SK-N-SH (cell line): ENCODE measurements around the gene PDF. TPM values are rescaled to one million over a fixed set of nuclear protein-coding genes. Genes with fewer than 3 reads are reported as not detected.

Experiments used
- CTCF ChIA-PET: fragments of 300-600, 350-600 bp; formaldehyde crosslinking; extraction: SDS; loops from one replicate; lab custom pipeline; 2021; lab: Yijun Ruan, JAX
- POLR2A ChIA-PET: fragments of 350-600 bp; sonication (Branson Sonifier 250); formaldehyde crosslinking; extraction: SDS; loops from one replicate; lab custom pipeline; 2020; ENCODE audit warnings: antibody characterized with exemption, inconsistent platforms; lab: Yijun Ruan, JAX
- DNase-seq: peaks from one replicate; pipeline ENCODE4 v3.0.0; 2012
- H2AFZ ChIP-seq: fragments of 200-600 bp; sonication (generic); 2 replicates; pipeline ENCODE4 v1.8.1; 2016; ENCODE audit warnings: antibody characterized with exemption, mild to moderate bottlenecking, low read depth
- H3F3A ChIP-seq: fragments of 200-600 bp; sonication (generic); replicated peaks from 2 replicates; pipeline ENCODE3; 2016; ENCODE audit warnings: antibody characterized with exemption, mild to moderate bottlenecking; ENCODE audit not compliant: insufficient read depth
- H3K27ac ChIP-seq, 2 experiments: fragments of 200-500 bp in 1 of 2; fragments of 200-600 bp in 1 of 2; sonication (Bioruptor generic) in 1 of 2; sonication (generic), shearing (Covaris generic) in 1 of 2; 2 replicates each; pipeline versions ENCODE4 v1.5.1 to v1.6.1; 2014 to 2016; ENCODE audit warnings: low read depth in 2 of 2, inconsistent platforms in 1 of 2, low read length in 1 of 2, mild to moderate bottlenecking in 1 of 2, mixed read lengths in 1 of 2
- H3K27me3 ChIP-seq: fragments of 200-600 bp; sonication (generic), shearing (Covaris generic); 2 replicates; pipeline ENCODE4 v1.6.1; 2016; ENCODE audit warnings: mixed run types; ENCODE audit not compliant: insufficient read depth
- H3K36me3 ChIP-seq, 2 experiments: fragments of 200-500 bp in 1 of 2; fragments of 200-600 bp in 1 of 2; sonication (Bioruptor generic) in 1 of 2; sonication (generic) in 1 of 2; replicated peaks in 1 of 2; 2 replicates each; pipeline versions ENCODE3 to v1.5.1; 2014 to 2016; ENCODE audit warnings: low read length in 1 of 2, mild to moderate bottlenecking in 1 of 2; ENCODE audit not compliant: insufficient read depth in 2 of 2, control insufficient read depth in 1 of 2
- H3K4me1 ChIP-seq, 2 experiments: fragments of 200-500 bp in 1 of 2; fragments of 200-600 bp in 1 of 2; sonication (Bioruptor generic) in 1 of 2; sonication (generic), shearing (Covaris generic) in 1 of 2; 2 replicates each; pipeline versions ENCODE4 v1.5.1 to v1.6.1; 2014 to 2016; ENCODE audit warnings: low read depth in 1 of 2, low read length in 1 of 2, mixed run types in 1 of 2; ENCODE audit not compliant: insufficient read depth in 2 of 2, control insufficient read depth in 1 of 2
- H3K4me2 ChIP-seq: fragments of 200-600 bp; sonication (generic), shearing (Covaris generic); 2 replicates; pipeline ENCODE4 v1.6.1; 2017; ENCODE audit warnings: mixed run types
- H3K4me3 ChIP-seq, 2 experiments: fragments of 200-500 bp in 1 of 2; fragments of 200-600 bp in 1 of 2; sonication (Bioruptor generic) in 1 of 2; sonication (generic), shearing (Covaris generic) in 1 of 2; 2 replicates each; pipeline versions ENCODE4 v1.5.1 to v1.8.1; 2014 to 2016; ENCODE audit warnings: low read depth in 2 of 2, inconsistent platforms in 1 of 2, low read length in 1 of 2, mild to moderate bottlenecking in 1 of 2, mixed read lengths in 1 of 2, moderate library complexity in 1 of 2
- H3K79me2 ChIP-seq: fragments of 200-600 bp; sonication (generic); 2 replicates; pipeline ENCODE4 v1.8.1; 2017; ENCODE audit warnings: mild to moderate bottlenecking; ENCODE audit not compliant: insufficient read depth
- H3K9ac ChIP-seq: fragments of 200-600 bp; sonication (generic); 2 replicates; pipeline ENCODE4 v1.6.1; 2017; ENCODE audit warnings: mixed run types
- H3K9me2 ChIP-seq: fragments of 200-600 bp; sonication (generic); 2 replicates; pipeline ENCODE4 v1.6.1; 2017; ENCODE audit warnings: mixed run types
- H3K9me3 ChIP-seq: fragments of 200-600 bp; sonication (generic); 2 replicates; pipeline ENCODE4 v1.6.1; 2017; ENCODE audit warnings: mixed run types, mild to moderate bottlenecking, moderate library complexity
- H4K20me1 ChIP-seq: fragments of 200-600 bp; sonication (generic); 2 replicates; pipeline ENCODE4 v1.6.1; 2017; ENCODE audit warnings: mild to moderate bottlenecking, mixed run types; ENCODE audit not compliant: insufficient read depth
- CHD2 ChIP-seq: fragments of 150-350 bp; IDR thresholded peaks from 2 replicates; pipeline ENCODE4 v1.6.1; 2018; ENCODE audit warnings: low read length; ENCODE audit not compliant: partially characterized antibody
- CTCF ChIP-seq: fragments of 200-600 bp; sonication (generic); IDR thresholded peaks from 2 replicates; pipeline ENCODE4 v1.6.1; 2017; ENCODE audit warnings: antibody characterized with exemption, mild to moderate bottlenecking, moderate library complexity
- ELF1 ChIP-seq: IDR thresholded peaks from 2 replicates; pipeline ENCODE4 v1.4.0; 2012
- EP300 ChIP-seq, 2 experiments: IDR thresholded peaks; 2 replicates each; pipeline versions ENCODE4 v1.4.0 to v1.6.1; 2012; ENCODE audit warnings: borderline replicate concordance in 1 of 2, low read depth in 1 of 2, low read length in 1 of 2
- EZH2phosphoT487 ChIP-seq: fragments of 200-600 bp; sonication (generic); IDR thresholded peaks from 2 replicates; pipeline ENCODE4 v1.6.1; 2017; ENCODE audit warnings: low read depth, mixed run types, mild to moderate bottlenecking, antibody characterized with exemption, moderate library complexity, borderline replicate concordance
- FOXJ3 ChIP-seq: sonication (generic); formaldehyde crosslinking; IDR thresholded peaks from 2 replicates; pipeline ENCODE4 v1.5.1; 2020; ENCODE audit warnings: mild to moderate bottlenecking, missing genetic modification reagents
- FOXM1 ChIP-seq: IDR thresholded peaks from 2 replicates; pipeline ENCODE4 v1.4.0; 2012; ENCODE audit warnings: low read depth, mild to moderate bottlenecking
- GATA2 ChIP-seq: sonication (generic); formaldehyde crosslinking; IDR thresholded peaks from 2 replicates; pipeline ENCODE4 v1.5.0; 2020; ENCODE audit warnings: mild to moderate bottlenecking, missing genetic modification reagents
- MXI1 ChIP-seq: IDR thresholded peaks from 2 replicates; pipeline ENCODE4 v1.6.1; 2012; ENCODE audit warnings: mild to moderate bottlenecking, low read depth, low read length, improper control_type of control experiment
- POLR2AphosphoS5 ChIP-seq: IDR thresholded peaks from 2 replicates; pipeline ENCODE4 v1.6.1; 2012; ENCODE audit warnings: low read depth, low read length
- RAD21 ChIP-seq: IDR thresholded peaks from 2 replicates; pipeline ENCODE4 v1.6.1; 2012; ENCODE audit warnings: mild to moderate bottlenecking, low read length
- RCOR1 ChIP-seq: fragments of 150-350 bp; IDR thresholded peaks from 2 replicates; pipeline ENCODE4 v1.6.1; 2017; ENCODE audit warnings: antibody characterized with exemption, low read length
- REST ChIP-seq: IDR thresholded peaks from 2 replicates; pipeline ENCODE4 v1.6.1; 2012; ENCODE audit warnings: mild to moderate bottlenecking, low read depth, low read length, moderate library complexity
- RFX5 ChIP-seq: IDR thresholded peaks from 2 replicates; pipeline ENCODE4 v1.6.1; 2012; ENCODE audit warnings: mild to moderate bottlenecking, improper control_type of control experiment, low read length
- RXRA ChIP-seq: IDR thresholded peaks from 2 replicates; pipeline ENCODE4 v1.4.0; 2012; ENCODE audit warnings: low read depth, mild to moderate bottlenecking, borderline replicate concordance
- SIN3A ChIP-seq: IDR thresholded peaks from 2 replicates; pipeline ENCODE4 v1.6.1; 2012; ENCODE audit warnings: low read depth, mild to moderate bottlenecking, low read length, moderate library complexity, borderline replicate concordance
- SMC3 ChIP-seq: IDR thresholded peaks from 2 replicates; pipeline ENCODE4 v1.6.1; 2012; ENCODE audit warnings: low read depth, low read length, improper control_type of control experiment
- TAF1 ChIP-seq: IDR thresholded peaks from 2 replicates; pipeline ENCODE4 v1.6.1; 2012; ENCODE audit warnings: low read depth, mild to moderate bottlenecking, low read length, moderate library complexity, borderline replicate concordance
- TCF12 ChIP-seq: IDR thresholded peaks from 2 replicates; pipeline ENCODE4 v1.4.0; 2012
- TEAD4 ChIP-seq: IDR thresholded peaks from 2 replicates; pipeline ENCODE4 v1.4.0; 2012; ENCODE audit warnings: mild to moderate bottlenecking, borderline replicate concordance; ENCODE audit not compliant: insufficient read depth
- YY1 ChIP-seq: IDR thresholded peaks from 2 replicates; pipeline ENCODE4 v1.4.0; 2012; ENCODE audit warnings: low read depth, mild to moderate bottlenecking
- WGBS: methylation state at CpG from one replicate; pipeline ENCODE4 v1.1.6; 2017; ENCODE audit warnings: low lambda C conversion rate; 5-methylcytosine and 5-hydroxymethylcytosine counted together
- polyA plus RNA-seq, 3 experiments: library from polyadenylated mRNA; depleted of rRNA; stranded (reverse); fragments of >200 nt; gene quantifications; 2 replicates each; pipeline ENCODE4 v1.2.3, GENCODE V29; 2012

Gene PDF
- polyA plus RNA-seq, 1 of the 3 experiments (the other 2 are of a cell fraction) = 22.0 TPM

- H3K9ac ChIP-seq = no peak overlapping the region
- peaks cover 87% of the 10 kb centered on the region for H3K79me2 ChIP-seq
- no peak overlapping the region for H3K4me2 ChIP-seq
- peak overlapping the region in 1 of 2 experiments; percentile 40; a peak in 1 of 4 replicates for H3K27ac ChIP-seq
- TF ChIP-seq SIN3A (no peak), TAF1 (no peak), CHD2 (no peak), MXI1 (no peak), RFX5 (no peak)
- H3K4me1 ChIP-seq = peaks cover 11 to 38% of the 10 kb centered on the region in 2 experiments
- 69% methylated on average over 10 of the region's 10 CpGs for WGBS
- ChIA-PET CTCF (interaction anchor here (0.6 to 1.0 kb wide), 3 partner anchors 15 to 477 kb away, joined by 3 read pairs; partner anchors contain the start of gene NIP7), POLR2A (interaction anchor here (1.4 kb wide), 1 partner anchor 13 kb away, joined by 7 read pairs; no protein-coding TSS in a partner anchor)
- H3F3A ChIP-seq = peaks cover 19% of the 10 kb centered on the region
- peaks cover 59 to 71% of the 10 kb centered on the region in 2 experiments for H3K36me3 ChIP-seq
- H3K4me3 ChIP-seq = no peak overlapping the region
- peaks cover 71% of the 10 kb centered on the region for H4K20me1 ChIP-seq
- H3K9me3 ChIP-seq = no peaks in the 10 kb centered on the region
- no peaks in the 10 kb centered on the region for H3K27me3 ChIP-seq
- no peaks in the 10 kb centered on the region for H3K9me2 ChIP-seq
- no peak for DNase-seq
- H2AFZ ChIP-seq = no peak overlapping the region
Observed at GRCh38 chr16:69324585-69325253, 5.7 kb downstream of the PDF start.

- Histone ChIP-seq H3F3A (peaks cover 19% of the 10 kb centered on the region), H3K9me2 (no peaks in the 10 kb centered on the region), H3K4me2 (no peak overlapping the region), H3K9ac (no peak overlapping the region), H4K20me1 (peaks cover 66% of the 10 kb centered on the region), H3K9me3 (no peaks in the 10 kb centered on the region), H3K4me3 (no peak overlapping the region), H3K36me3 (peaks cover 59 to 77% of the 10 kb centered on the region in 2 experiments), H3K79me2 (peaks cover 81% of the 10 kb centered on the region), H3K4me1 (peaks cover 11 to 33% of the 10 kb centered on the region in 2 experiments), H3K27me3 (no peaks in the 10 kb centered on the region), H3K27ac (peak overlapping the region in 1 of 2 experiments; percentile 40; a peak in 1 of 4 replicates), H2AFZ (no peak overlapping the region)
- peak; percentile 57 for DNase-seq
- POLR2A ChIA-PET = interaction anchor here (1.4 kb wide), 1 partner anchor 12 kb away, joined by 7 read pairs; no protein-coding TSS in a partner anchor
- 44% methylated on average over 2 of the region's 8 CpGs for WGBS
- CTCF ChIA-PET = interaction anchor here (1.0 kb wide), 2 partner anchors 174 to 476 kb away, joined by 3 read pairs; no protein-coding TSS in a partner anchor
- TF ChIP-seq RFX5 (no peak), TEAD4 (no peak), GATA2 (no peak), EP300 (IDR thresholded peaks at IDR 0.05; ENCODE audit: borderline replicate concordance in 1 of 2, low read depth in 1 of 2, low read length in 1 of 2) (no peak), TCF12 (no peak), RXRA (no peak), ELF1 (no peak), CHD2 (no peak), SIN3A (no peak), REST (no peak), EZH2phosphoT487 (no peak), CTCF (no peak), FOXM1 (no peak), SMC3 (no peak), RAD21 (no peak), FOXJ3 (CRISPR knock-in tag) (no peak), POLR2AphosphoS5 (no peak), YY1 (no peak), RCOR1 (no peak)
Observed at GRCh38 chr16:69324013-69324531, 6.3 kb downstream of the PDF start.
